DND-41 (cell line): ENCODE measurements around the gene SMARCC1.

ENCODE experiments used
- ATAC-seq: fragments of 200-7000 bp; cut with Tn5 transposase; 3 replicates; pipeline ENCODE4 v1.9.1; 2021; ENCODE audit warnings: low read depth; ENCODE audit not compliant: insufficient read depth
- DNase-seq: peaks from one replicate; pipeline ENCODE4 v3.0.0-alpha.2; 2020
- H2AFZ ChIP-seq: 2 replicates; pipeline ENCODE4 v1.6.0; 2012; ENCODE audit warnings: low read depth, low read length
- H3K27ac ChIP-seq: 2 replicates; pipeline ENCODE4 v1.5.1; 2012; ENCODE audit warnings: low read length, inconsistent platforms
- H3K27me3 ChIP-seq: fragments of 200-600 bp; sonication (generic); 2 replicates; pipeline ENCODE4 v1.6.0; 2012; ENCODE audit warnings: low read length, mild to moderate bottlenecking, inconsistent platforms; ENCODE audit not compliant: insufficient read depth, poor library complexity
- H3K36me3 ChIP-seq: 2 replicates; pipeline ENCODE4 v1.5.1; 2012; ENCODE audit warnings: low read length, inconsistent platforms; ENCODE audit not compliant: insufficient read depth
- H3K4me1 ChIP-seq: 2 replicates; pipeline ENCODE4 v1.5.1; 2012; ENCODE audit warnings: mild to moderate bottlenecking, low read length; ENCODE audit not compliant: insufficient read depth
- H3K4me2 ChIP-seq: 2 replicates; pipeline ENCODE4 v1.6.0; 2012; ENCODE audit warnings: mild to moderate bottlenecking, moderate library complexity, low read length, inconsistent platforms; ENCODE audit not compliant: insufficient read depth
- H3K4me3 ChIP-seq, 2 experiments: fragments of 200-600 bp in 1 of 2; shearing (Covaris generic) in 1 of 2; 2 replicates each; pipeline ENCODE4 v1.5.1; 2012 to 2016; ENCODE audit warnings: inconsistent platforms in 2 of 2, low read length in 2 of 2, mild to moderate bottlenecking in 2 of 2, low read depth in 1 of 2, moderate library complexity in 1 of 2
- H3K79me2 ChIP-seq: 2 replicates; pipeline ENCODE4 v1.6.0; 2012; ENCODE audit warnings: low read length, inconsistent platforms; ENCODE audit not compliant: insufficient read depth
- H3K9ac ChIP-seq: 2 replicates; pipeline ENCODE4 v1.6.0; 2012; ENCODE audit warnings: low read depth, mild to moderate bottlenecking, inconsistent platforms, low read length, moderate library complexity
- H3K9me3 ChIP-seq: 2 replicates; pipeline ENCODE4 v1.5.1; 2012; ENCODE audit warnings: low read length, moderate library complexity, mild to moderate bottlenecking, inconsistent platforms; ENCODE audit not compliant: insufficient read depth, severe bottlenecking
- H4K20me1 ChIP-seq: 2 replicates; pipeline ENCODE4 v1.6.0; 2012; ENCODE audit warnings: low read length; ENCODE audit not compliant: insufficient read depth
- CTCF ChIP-seq: IDR thresholded peaks from 2 replicates; pipeline ENCODE4 v1.5.1; 2012; ENCODE audit warnings: borderline replicate concordance, low read length, moderate library complexity, mild to moderate bottlenecking; ENCODE audit not compliant: poor library complexity, severe bottlenecking; ENCODE audit errors: extremely low read depth
- EZH2 ChIP-seq: IDR thresholded peaks from 3 replicates; pipeline ENCODE4 v1.6.1; 2012; ENCODE audit warnings: borderline replicate concordance, low read depth, mild to moderate bottlenecking, moderate library complexity, low read length, inconsistent platforms; ENCODE audit not compliant: severe bottlenecking

Gene SMARCC1

GRCh38 chr3:47804577-47804976 lies 22.9 kb upstream of the SMARCC1 start:
- peaks cover 28% of the 10 kb centered on the region for H3K36me3 ChIP-seq
- H4K20me1 ChIP-seq, result 0 out of 2 replicates have a peak, but pooled peaks cover 4% of the 10 kb centered on the region
- no peak for DNase-seq
- no peak for ATAC-seq
- peak overlapping the region; percentile 70 for H3K9ac ChIP-seq
- H3K4me2 ChIP-seq, result peak overlapping the region; percentile 97
- no peak for TF ChIP-seq EZH2
- no peak for TF ChIP-seq CTCF
- H2AFZ ChIP-seq, result no peak overlapping the region
- H3K4me3 ChIP-seq, result peak overlapping the region in 1 of 2 experiments; percentile 96; a peak in 2 of 4 replicates
- H3K27me3 ChIP-seq, result no peaks in the 10 kb centered on the region
- H3K9me3 ChIP-seq, result no peaks in the 10 kb centered on the region
- H3K27ac ChIP-seq, result peak overlapping the region; percentile 11; the same call in 1 of the 2 replicates
- peaks cover 30% of the 10 kb centered on the region for H3K4me1 ChIP-seq
- peaks cover 43% of the 10 kb centered on the region for H3K79me2 ChIP-seq

GRCh38 chr3:47803480-47804025 lies 21.9 kb upstream of the SMARCC1 start:
- H3K27ac ChIP-seq, result peak overlapping the region; percentile 82
- no peak for TF ChIP-seq CTCF
- TF ChIP-seq EZH2, result no peak
- peak; percentile 41 for ATAC-seq

GRCh38 chr3:47802734-47803479 lies 21.2 kb upstream of the SMARCC1 start, which contains the start of gene DHX30:
Gene DHX30 (plus strand): TSS chr3:47803138. CDS start chr3:47810684, 7,546 bp downstream.
- Histone ChIP-seq H3K36me3 (peaks cover 21% of the 10 kb centered on the region), H3K27ac (peak within 1 kb of the TSS; percentile 82), H3K79me2 (peaks cover 36% of the 10 kb centered on the region), H3K9me3 (no peaks in the 10 kb centered on the region), H4K20me1 (0 out of 2 replicates have a peak, but pooled peaks cover 4% of the 10 kb centered on the region), H3K4me1 (peaks cover 30% of the 10 kb centered on the region), H3K9ac (peak within 1 kb of the TSS; percentile 70), H3K27me3 (no peaks in the 10 kb centered on the region), H3K4me3 (peak within 1 kb of the TSS; percentile 95 to 96), H3K4me2 (peak within 1 kb of the TSS; percentile 97), H2AFZ (peak within 1 kb of the TSS; percentile 95)
- peak; percentile 84 for DNase-seq
- TF ChIP-seq EZH2, result no peak
- no peak for TF ChIP-seq CTCF
- peak; percentile 91 for ATAC-seq

More at GRCh38 chr3:47803480-47804025, 21.9 kb upstream of the SMARCC1 start:
- peaks cover 25% of the 10 kb centered on the region for H3K36me3 ChIP-seq
- peak overlapping the region; percentile 97 for H3K4me2 ChIP-seq
- H3K9ac ChIP-seq, result peak overlapping the region; percentile 70
- H3K4me3 ChIP-seq, result peak overlapping the region; percentile 95 to 96
- H2AFZ ChIP-seq, result peak overlapping the region; percentile 95
- DNase-seq, result peak; percentile 39
- H3K9me3 ChIP-seq, result no peaks in the 10 kb centered on the region
- H3K27me3 ChIP-seq, result no peaks in the 10 kb centered on the region
- 0 out of 2 replicates have a peak, but pooled peaks cover 4% of the 10 kb centered on the region for H4K20me1 ChIP-seq
- H3K79me2 ChIP-seq, result peaks cover 40% of the 10 kb centered on the region
- H3K4me1 ChIP-seq, result peaks cover 30% of the 10 kb centered on the region
